GM12878 (cell line): Measurements from ENCODE around the gene GALNTL6. TPM values are rescaled to one million over a fixed set of nuclear protein-coding genes. Genes with fewer than 3 reads are reported as not detected.

Experiments
- ATAC-seq: fragments of 200-7000 bp; cut with Tn5 transposase; 3 replicates; pipeline ENCODE4 v1.9.1; 2020; ENCODE audit warnings: mild to moderate bottlenecking, moderate library complexity
- BruUV-seq: library from RNA; stranded (reverse); fragments of 400-500 nt; replicated peaks from 2 replicates; lab custom pipeline; 2021; lab: Mats Ljungman, UMichigan
- CTCF ChIA-PET: fragments of 300-600 bp; sonication (Branson Sonifier 250); formaldehyde crosslinking; extraction: SDS; loops from one replicate; lab custom pipeline; 2021; ENCODE audit warnings: inconsistent platforms; lab: Yijun Ruan, JAX
- POLR2A ChIA-PET: fragments of 350-600 bp; formaldehyde crosslinking; extraction: SDS; loops from one replicate; lab custom pipeline; 2021; ENCODE audit warnings: inconsistent platforms; lab: Charles Lee
- RAD21 ChIA-PET: fragments of 300-600 bp; sonication (Branson Sonifier 250); formaldehyde crosslinking; loops from one replicate; lab custom pipeline; 2023; ENCODE audit warnings: antibody characterized with exemption; ENCODE audit not compliant: unreplicated experiment; lab: Charles Lee
- SMC1A ChIA-PET: fragments of 300-600 bp; sonication (Branson Sonifier 250); formaldehyde crosslinking; loops from one replicate; lab custom pipeline; 2023; ENCODE audit not compliant: unreplicated experiment, uncharacterized antibody; lab: Charles Lee
- DNase-seq: peaks from one replicate; pipeline ENCODE4 v3.0.0-alpha.2; 2011; ENCODE audit warnings: low read depth, low spot score
- FAIRE-seq: peaks from 3 replicates; lab custom pipeline; 2011; peaks lifted over from hg19 to GRCh38; lab: Jason Lieb, UNC
- H2AFZ ChIP-seq: 2 replicates; pipeline ENCODE4 v1.6.0; 2011; ENCODE audit warnings: low read depth, low read length, control low read depth; ENCODE audit not compliant: control insufficient read depth
- H3K27ac ChIP-seq: 2 replicates; pipeline ENCODE4 v1.5.1; 2011; ENCODE audit warnings: control low read depth; ENCODE audit not compliant: control insufficient read depth, insufficient read depth
- H3K27me3 ChIP-seq, 2 experiments: replicated peaks in 1 of 2; 2 replicates each; pipeline versions ENCODE4 v1.6.0 to v1.6.1; 2011; ENCODE audit warnings: low read length in 1 of 2; ENCODE audit not compliant: control insufficient read depth in 2 of 2, insufficient read depth in 2 of 2
- H3K36me3 ChIP-seq, 2 experiments: 2 replicates each; pipeline ENCODE4 v1.5.1; 2011; ENCODE audit warnings: low read length in 1 of 2; ENCODE audit not compliant: control insufficient read depth in 2 of 2, insufficient read depth in 2 of 2
- H3K4me1 ChIP-seq: 2 replicates; pipeline ENCODE4 v1.6.1; 2011; ENCODE audit warnings: mild to moderate bottlenecking, low read length, moderate library complexity, mixed read lengths; ENCODE audit not compliant: control insufficient read depth, insufficient read depth
- H3K4me2 ChIP-seq: 2 replicates; pipeline ENCODE4 v1.6.0; 2011; ENCODE audit warnings: control low read depth; ENCODE audit not compliant: control insufficient read depth, insufficient read depth
- H3K4me3 ChIP-seq: fragments of 200-600 bp; sonication (generic); 2 replicates; pipeline ENCODE4 v1.5.1; 2016
- H3K79me2 ChIP-seq: 2 replicates; pipeline ENCODE4 v1.6.0; 2011; ENCODE audit warnings: low read length; ENCODE audit not compliant: control insufficient read depth, insufficient read depth
- H3K9ac ChIP-seq: 2 replicates; pipeline ENCODE4 v1.8.0; 2011; ENCODE audit warnings: low read length, control low read depth, mixed read lengths; ENCODE audit not compliant: control insufficient read depth, insufficient read depth
- H3K9me3 ChIP-seq: replicated peaks from 3 replicates; pipeline ENCODE4 v1.5.1; 2011; ENCODE audit warnings: mild to moderate bottlenecking, low read length; ENCODE audit not compliant: control insufficient read depth, insufficient read depth
- H4K20me1 ChIP-seq: 2 replicates; pipeline ENCODE4 v1.6.0; 2011; ENCODE audit not compliant: control insufficient read depth, insufficient read depth
- EED ChIP-seq: sonication (generic); IDR thresholded peaks from 2 replicates; pipeline ENCODE4 v1.6.1; 2016; ENCODE audit warnings: antibody characterized with exemption, low read depth
- FOS ChIP-seq: IDR thresholded peaks from 3 replicates; pipeline ENCODE4 v1.6.1; 2011; ENCODE audit warnings: borderline replicate concordance; ENCODE audit not compliant: insufficient read length; ENCODE audit errors: extremely low read depth
- LARP7 ChIP-seq: fragments of 450-650 bp; IDR thresholded peaks from 2 replicates; pipeline ENCODE4 v1.6.1; 2017; ENCODE audit warnings: mild to moderate bottlenecking
- NFYB ChIP-seq: IDR thresholded peaks from 2 replicates; pipeline ENCODE4 v1.6.1; 2011; ENCODE audit warnings: low read depth, mild to moderate bottlenecking, low read length, improper control_type of control experiment, moderate library complexity; ENCODE audit not compliant: insufficient read depth
- RELA ChIP-seq: fragments of 450-650 bp; IDR thresholded peaks from 2 replicates; pipeline ENCODE4 v1.8.0; 2014; ENCODE audit warnings: borderline replicate concordance; ENCODE audit not compliant: partially characterized antibody
- WGBS: methylation state at CpG from one replicate; pipeline ENCODE4 v1.1.6; 2016; ENCODE audit warnings: low lambda C conversion rate; ENCODE audit not compliant: insufficient replicate concordance, insufficient coverage; ENCODE audit errors: missing lambda C conversion rate; 5-methylcytosine and 5-hydroxymethylcytosine counted together
- in situ Hi-C: fragments of 300-500 bp; cut with MboI; formaldehyde crosslinking; loops from 9 replicates; pipeline ENCODE4 v1.14.3; 2018; ENCODE audit warnings: mixed read lengths
- intact Hi-C: fragments of 100-400 bp; cut with micrococcal nuclease; formaldehyde crosslinking; loops from one replicate; pipeline ENCODE4 v1.14.2; 2022; ENCODE audit not compliant: unreplicated experiment
- polyA plus RNA-seq, 11 experiments: library from polyadenylated mRNA; depleted of rRNA in 4 of 11; unstranded in 6 of 11; stranded (reverse) in 5 of 11; fragments of >200 nt; fragmentation: Nextera tagmentation in 4 of 11; fragmentation: Illumina TruSeq in 1 of 11; extraction: Ambion mirVana in 4 of 11; extraction: Trizol in 1 of 11; gene quantifications; 1 replicate in 1 of 11; 2 replicates in 10 of 11; pipeline versions ENCODE4 v1.2.1 to v1.2.3, GENCODE V29; 2011 to 2016; ENCODE audit warnings: inconsistent platforms in 2 of 11, missing spikeins in 2 of 11, low read depth in 1 of 11
- total RNA-seq, 4 experiments: library from RNA; depleted of rRNA in 3 of 4; stranded (reverse); fragments of >200 nt in 3 of 4; fragmentation: Illumina TruSeq in 1 of 4; extraction: Trizol in 1 of 4; gene quantifications; 2 replicates each; pipeline versions ENCODE4 v1.2.1 to v1.2.3, GENCODE V29; 2013 to 2021
- TF ChIP-seq, protein P1 (sequence below): fragments of 450-650 bp; conservative IDR thresholded peaks from 2 replicates; pipeline ENCODE4 v1.6.1; 2017; ENCODE audit warnings: mild to moderate bottlenecking, moderate library complexity
- TF ChIP-seq, protein P2 (sequence below): fragments of 450-650 bp; IDR thresholded peaks from 2 replicates; pipeline ENCODE4 v1.6.1; 2017; ENCODE audit warnings: low read depth, mild to moderate bottlenecking, moderate library complexity
- TF ChIP-seq, protein P3 (sequence below): IDR thresholded peaks from 2 replicates; pipeline ENCODE4 v1.6.1; 2012; ENCODE audit warnings: low read depth, low read length, improper control_type of control experiment

GALNTL6 gene
- total and polyA plus RNA-seq, 10 of the 15 experiments (the other 5 are each of a cell fraction or from before 2014, with no cell fraction given): 0.01 to 0.29 TPM; not detected in 8

DNA sequence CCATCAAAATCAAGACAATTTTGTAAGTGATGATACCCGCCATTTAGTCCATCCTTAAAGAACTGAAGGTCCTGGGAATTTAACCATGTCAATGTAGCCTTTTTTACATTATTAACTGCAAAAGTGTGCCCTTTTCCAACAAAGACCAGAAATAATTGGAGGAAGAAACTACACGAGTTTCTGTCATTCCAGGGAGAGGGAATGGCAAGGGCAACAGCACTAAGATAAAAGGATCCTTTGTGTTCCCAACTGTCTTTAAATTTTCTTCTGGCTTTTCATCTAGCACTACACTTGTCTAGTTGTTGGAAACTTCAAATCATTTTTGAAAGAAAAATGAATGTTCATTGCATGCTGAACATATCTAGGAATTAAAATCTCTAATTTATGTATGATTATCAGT lies 286.2 kb downstream of the GALNTL6 start:
- ChIA-PET RAD21 (no interaction called here), POLR2A (no interaction called here), SMC1A (no interaction called here), CTCF (no interaction called here)
- WGBS: 19% methylated on average over 2 of the region's 2 CpGs
- no peak for FAIRE-seq
- no peaks in the 10 kb centered on the region for H4K20me1 ChIP-seq
- H3K4me1 ChIP-seq: no peaks in the 10 kb centered on the region
- H3K4me3 ChIP-seq: no peak overlapping the region
- in situ Hi-C loops: no loop called here
- no peaks in the 10 kb centered on the region for H3K79me2 ChIP-seq
- H3K27ac ChIP-seq: no peak overlapping the region
- no peaks in the 10 kb centered on the region for H3K36me3 ChIP-seq
- no peak overlapping the region for H3K4me2 ChIP-seq
- BruUV-seq: no TSS peak
- TF ChIP-seq LARP7 (no peak), EED (no peak)
- TF ChIP-seq, protein P1, sequence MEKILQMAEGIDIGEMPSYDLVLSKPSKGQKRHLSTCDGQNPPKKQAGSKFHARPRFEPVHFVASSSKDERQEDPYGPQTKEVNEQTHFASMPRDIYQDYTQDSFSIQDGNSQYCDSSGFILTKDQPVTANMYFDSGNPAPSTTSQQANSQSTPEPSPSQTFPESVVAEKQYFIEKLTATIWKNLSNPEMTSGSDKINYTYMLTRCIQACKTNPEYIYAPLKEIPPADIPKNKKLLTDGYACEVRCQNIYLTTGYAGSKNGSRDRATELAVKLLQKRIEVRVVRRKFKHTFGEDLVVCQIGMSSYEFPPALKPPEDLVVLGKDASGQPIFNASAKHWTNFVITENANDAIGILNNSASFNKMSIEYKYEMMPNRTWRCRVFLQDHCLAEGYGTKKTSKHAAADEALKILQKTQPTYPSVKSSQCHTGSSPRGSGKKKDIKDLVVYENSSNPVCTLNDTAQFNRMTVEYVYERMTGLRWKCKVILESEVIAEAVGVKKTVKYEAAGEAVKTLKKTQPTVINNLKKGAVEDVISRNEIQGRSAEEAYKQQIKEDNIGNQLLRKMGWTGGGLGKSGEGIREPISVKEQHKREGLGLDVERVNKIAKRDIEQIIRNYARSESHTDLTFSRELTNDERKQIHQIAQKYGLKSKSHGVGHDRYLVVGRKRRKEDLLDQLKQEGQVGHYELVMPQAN: no peak
- ATAC-seq: no peak
- H2AFZ ChIP-seq: no peak overlapping the region
- H3K9ac ChIP-seq: no peak overlapping the region
- no peaks in the 10 kb centered on the region for H3K27me3 ChIP-seq
- DNase-seq: no peak
- intact Hi-C loops: no loop called here
- no peaks in the 10 kb centered on the region for H3K9me3 ChIP-seq

DNA sequence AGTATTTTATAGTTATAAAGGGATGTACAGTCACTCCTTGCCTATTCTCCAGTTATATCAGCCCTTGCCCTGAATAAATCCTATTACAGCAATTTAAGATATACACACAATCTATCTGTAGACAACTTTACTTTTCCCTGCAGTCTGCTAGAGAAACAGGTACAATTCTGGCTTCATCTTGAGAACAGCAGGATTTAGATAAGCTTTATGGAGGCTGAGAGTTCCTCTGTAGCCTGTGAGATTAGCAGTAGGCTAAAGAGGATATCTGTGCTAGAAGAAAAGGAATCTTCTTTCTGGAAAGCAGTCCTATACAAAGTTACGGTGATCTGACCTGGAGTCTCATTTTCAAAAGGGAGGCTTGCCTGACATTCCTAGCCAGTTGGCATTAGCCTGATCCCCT lies 290.3 kb downstream of the GALNTL6 start:
- no peak for ATAC-seq
- Histone ChIP-seq H2AFZ (no peak overlapping the region), H3K4me3 (no peak overlapping the region), H3K9me3 (no peaks in the 10 kb centered on the region), H4K20me1 (no peaks in the 10 kb centered on the region), H3K36me3 (no peaks in the 10 kb centered on the region), H3K27me3 (no peaks in the 10 kb centered on the region), H3K9ac (no peak overlapping the region), H3K4me2 (no peak overlapping the region), H3K27ac (no peak overlapping the region), H3K79me2 (no peaks in the 10 kb centered on the region), H3K4me1 (no peaks in the 10 kb centered on the region)
- WGBS: 47% methylated on average over 1 of the region's 1 CpG
- intact Hi-C loops: no loop called here
- ChIA-PET POLR2A (no interaction called here), RAD21 (no interaction called here), CTCF (no interaction called here), SMC1A (no interaction called here)
- DNase-seq: no peak
- in situ Hi-C loops: no loop called here
- BruUV-seq: no TSS peak
- FAIRE-seq: no peak
- TF ChIP-seq LARP7 (no peak), NFYB (no peak), FOS (no peak), RELA (no peak)
- TF ChIP-seq, protein P2, sequence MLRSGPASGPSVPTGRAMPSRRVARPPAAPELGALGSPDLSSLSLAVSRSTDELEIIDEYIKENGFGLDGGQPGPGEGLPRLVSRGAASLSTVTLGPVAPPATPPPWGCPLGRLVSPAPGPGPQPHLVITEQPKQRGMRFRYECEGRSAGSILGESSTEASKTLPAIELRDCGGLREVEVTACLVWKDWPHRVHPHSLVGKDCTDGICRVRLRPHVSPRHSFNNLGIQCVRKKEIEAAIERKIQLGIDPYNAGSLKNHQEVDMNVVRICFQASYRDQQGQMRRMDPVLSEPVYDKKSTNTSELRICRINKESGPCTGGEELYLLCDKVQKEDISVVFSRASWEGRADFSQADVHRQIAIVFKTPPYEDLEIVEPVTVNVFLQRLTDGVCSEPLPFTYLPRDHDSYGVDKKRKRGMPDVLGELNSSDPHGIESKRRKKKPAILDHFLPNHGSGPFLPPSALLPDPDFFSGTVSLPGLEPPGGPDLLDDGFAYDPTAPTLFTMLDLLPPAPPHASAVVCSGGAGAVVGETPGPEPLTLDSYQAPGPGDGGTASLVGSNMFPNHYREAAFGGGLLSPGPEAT: no peak
- TF ChIP-seq, protein P3, sequence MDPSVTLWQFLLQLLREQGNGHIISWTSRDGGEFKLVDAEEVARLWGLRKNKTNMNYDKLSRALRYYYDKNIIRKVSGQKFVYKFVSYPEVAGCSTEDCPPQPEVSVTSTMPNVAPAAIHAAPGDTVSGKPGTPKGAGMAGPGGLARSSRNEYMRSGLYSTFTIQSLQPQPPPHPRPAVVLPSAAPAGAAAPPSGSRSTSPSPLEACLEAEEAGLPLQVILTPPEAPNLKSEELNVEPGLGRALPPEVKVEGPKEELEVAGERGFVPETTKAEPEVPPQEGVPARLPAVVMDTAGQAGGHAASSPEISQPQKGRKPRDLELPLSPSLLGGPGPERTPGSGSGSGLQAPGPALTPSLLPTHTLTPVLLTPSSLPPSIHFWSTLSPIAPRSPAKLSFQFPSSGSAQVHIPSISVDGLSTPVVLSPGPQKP: no peak
